Neural cell (in vitro differentiated cells): ENCODE measurements around the gene PRMT2. TPM values are rescaled to one million over a fixed set of nuclear protein-coding genes. Genes with fewer than 3 reads are reported as not detected.

ENCODE experiments used
- H2AFZ ChIP-seq: fragments of 200-600, 300-800 bp; sonication (generic), shearing (Covaris generic); 2 replicates; pipeline ENCODE4 v1.6.0; 2014; ENCODE audit warnings: low read depth, mild to moderate bottlenecking, antibody characterized with exemption, low read length, moderate library complexity
- H3F3A ChIP-seq: fragments of 200-600 bp; shearing (Covaris generic); 2 replicates; pipeline ENCODE4 v1.6.1; 2016; ENCODE audit warnings: mild to moderate bottlenecking, moderate library complexity, mixed read lengths, antibody characterized with exemption, low read length; ENCODE audit not compliant: insufficient read depth, poor library complexity, severe bottlenecking
- H3K27ac ChIP-seq: fragments of 200-600, 300-800 bp; sonication (generic), shearing (Covaris generic); 2 replicates; pipeline ENCODE4 v1.5.1; 2014; ENCODE audit warnings: mild to moderate bottlenecking, low read length, moderate library complexity
- H3K27me3 ChIP-seq: fragments of 300-800, 200-600 bp; sonication (generic), shearing (Covaris generic); 2 replicates; pipeline ENCODE4 v1.6.0; 2014; ENCODE audit warnings: mild to moderate bottlenecking, low read depth, low read length, moderate library complexity; ENCODE audit not compliant: insufficient read depth
- H3K36me3 ChIP-seq: fragments of 300-800, 200-600 bp; sonication (generic), shearing (Covaris generic); 2 replicates; pipeline ENCODE4 v1.5.1; 2014; ENCODE audit warnings: mild to moderate bottlenecking, antibody characterized with exemption, low read length, moderate library complexity; ENCODE audit not compliant: insufficient read depth
- H3K4me2 ChIP-seq: fragments of 300-800, 200-600 bp; sonication (generic), shearing (Covaris generic); 2 replicates; pipeline ENCODE4 v1.6.0; 2014; ENCODE audit warnings: mild to moderate bottlenecking, low read length
- H3K4me3 ChIP-seq: fragments of 300-800, 200-600 bp; sonication (generic), shearing (Covaris generic); 2 replicates; pipeline ENCODE4 v1.5.1; 2014; ENCODE audit warnings: mild to moderate bottlenecking, low read length, moderate library complexity
- H3K79me2 ChIP-seq: fragments of 200-600 bp; shearing (Covaris generic); replicated peaks from 2 replicates; pipeline ENCODE4 v1.6.0; 2014; ENCODE audit warnings: mild to moderate bottlenecking, low read length, moderate library complexity; ENCODE audit not compliant: insufficient read depth
- H3K9ac ChIP-seq: fragments of 300-800, 200-600 bp; sonication (generic), shearing (Covaris generic); 2 replicates; pipeline ENCODE4 v1.6.1; 2016; ENCODE audit warnings: mild to moderate bottlenecking, low read length, mixed read lengths
- H3K9me2 ChIP-seq: fragments of 200-600 bp; shearing (Covaris generic); 2 replicates; pipeline ENCODE4 v1.6.1; 2016; ENCODE audit warnings: mild to moderate bottlenecking, low read length, mixed read lengths; ENCODE audit not compliant: insufficient read depth
- H3K9me3 ChIP-seq: fragments of 200-600, 300-800 bp; sonication (generic), shearing (Covaris generic); 2 replicates; pipeline ENCODE4 v1.6.1; 2016; ENCODE audit warnings: mild to moderate bottlenecking, mixed run types, low read length, moderate library complexity, mixed read lengths
- H4K20me1 ChIP-seq: fragments of 200-600 bp; shearing (Covaris generic); 2 replicates; pipeline ENCODE4 v1.6.1; 2016; ENCODE audit warnings: mild to moderate bottlenecking, mixed run types; ENCODE audit not compliant: insufficient read depth
- CTCF ChIP-seq: fragments of 450-650 bp; IDR thresholded peaks from 2 replicates; pipeline ENCODE4 v1.5.1; 2014; ENCODE audit warnings: antibody characterized with exemption, mild to moderate bottlenecking, moderate library complexity; ENCODE audit not compliant: poor library complexity, severe bottlenecking
- EP300 ChIP-seq: fragments of 450-650 bp; conservative IDR thresholded peaks from 2 replicates; pipeline ENCODE4 v1.6.1; 2014; ENCODE audit warnings: antibody characterized with exemption, mild to moderate bottlenecking, moderate library complexity; ENCODE audit not compliant: poor library complexity, severe bottlenecking
- EZH2 ChIP-seq: fragments of 200-600, 300-800 bp; shearing (Covaris generic), sonication (generic); IDR thresholded peaks from 2 replicates; pipeline ENCODE4 v1.6.1; 2014; ENCODE audit warnings: antibody characterized with exemption, low read length, borderline replicate concordance, mild to moderate bottlenecking; ENCODE audit not compliant: insufficient read depth, poor library complexity, severe bottlenecking
- MXI1 ChIP-seq: fragments of 450-650 bp; conservative IDR thresholded peaks from 2 replicates; pipeline ENCODE4 v1.6.1; 2014; ENCODE audit warnings: antibody characterized with exemption, mild to moderate bottlenecking; ENCODE audit not compliant: poor library complexity, severe bottlenecking
- POLR2AphosphoS5 ChIP-seq: IDR thresholded peaks from 2 replicates; pipeline ENCODE4 v1.6.1; 2012
- RAD21 ChIP-seq: fragments of 450-650 bp; conservative IDR thresholded peaks from 2 replicates; pipeline ENCODE4 v1.6.1; 2014; ENCODE audit warnings: antibody characterized with exemption, mild to moderate bottlenecking, moderate library complexity
- REST ChIP-seq: IDR thresholded peaks from 2 replicates; pipeline ENCODE4 v1.6.1; 2012; ENCODE audit warnings: borderline replicate concordance
- SMC3 ChIP-seq: fragments of 450-650 bp; conservative IDR thresholded peaks from 2 replicates; pipeline ENCODE4 v1.6.1; 2014; ENCODE audit warnings: antibody characterized with exemption, mild to moderate bottlenecking, moderate library complexity; ENCODE audit not compliant: poor library complexity
- TAF1 ChIP-seq: IDR thresholded peaks from 2 replicates; pipeline ENCODE4 v1.6.1; 2012; ENCODE audit warnings: low read depth
- polyA plus RNA-seq: library from polyadenylated mRNA; depleted of rRNA; stranded (reverse); fragments of >200 nt; gene quantifications from 2 replicates; pipeline ENCODE4 v1.2.3, GENCODE V29; 2014

The PRMT2 gene
- polyA plus RNA-seq, 1 donor from 2014 or later, result 313 TPM

- H3K27me3 ChIP-seq, result no peaks in the 10 kb centered on the region
- no peak overlapping the region for H3K27ac ChIP-seq
- H3K4me3 ChIP-seq, result no peak overlapping the region
- peaks cover 17% of the 10 kb centered on the region for H3K36me3 ChIP-seq
- no peak overlapping the region for H2AFZ ChIP-seq
- peaks cover 3% of the 10 kb centered on the region for H3F3A ChIP-seq
- H4K20me1 ChIP-seq, result peaks cover 2% of the 10 kb centered on the region
- H3K9ac ChIP-seq, result no peak overlapping the region
- TF ChIP-seq TAF1 (no peak), EZH2 (no peak), CTCF (no peak), MXI1 (no peak), POLR2AphosphoS5 (no peak), REST (no peak), EP300 (no peak), RAD21 (no peak), SMC3 (no peak)
- H3K9me3 ChIP-seq, result no peaks in the 10 kb centered on the region
- no peaks in the 10 kb centered on the region for H3K9me2 ChIP-seq
- H3K4me2 ChIP-seq, result no peak overlapping the region
- peaks cover 43% of the 10 kb centered on the region for H3K79me2 ChIP-seq
Observed at GRCh38 chr21:46641656-46642055, 6.2 kb downstream of the PRMT2 start.

- no peaks in the 10 kb centered on the region for H3K9me2 ChIP-seq
Observed at GRCh38 chr21:46643379-46644177, 8.1 kb downstream of the PRMT2 start.

More at GRCh38 chr21:46643379-46644177, 8.1 kb downstream of the PRMT2 start:
- no peaks in the 10 kb centered on the region for H3K9me3 ChIP-seq
- no peak overlapping the region for H3K27ac ChIP-seq
- no peak overlapping the region for H3K4me2 ChIP-seq
- H3K27me3 ChIP-seq, result no peaks in the 10 kb centered on the region
- peaks cover 28% of the 10 kb centered on the region for H3K79me2 ChIP-seq
- H2AFZ ChIP-seq, result no peak overlapping the region
- H3K36me3 ChIP-seq, result peaks cover 15% of the 10 kb centered on the region
- H3K9ac ChIP-seq, result no peak overlapping the region
- H3F3A ChIP-seq, result no peaks in the 10 kb centered on the region
- H3K4me3 ChIP-seq, result no peak overlapping the region
- TF ChIP-seq RAD21, result no peak
- TF ChIP-seq TAF1, result no peak
- TF ChIP-seq MXI1, result no peak
- no peak for TF ChIP-seq REST
- no peak for TF ChIP-seq EP300
- no peak for TF ChIP-seq SMC3
- TF ChIP-seq EZH2, result no peak
- TF ChIP-seq CTCF, result no peak
- no peak for TF ChIP-seq POLR2AphosphoS5
- H4K20me1 ChIP-seq, result no peaks in the 10 kb centered on the region
